ENCODE results near the gene ZNF333.
"Not testable (repeated sequence)": the region's sequence is repeated elsewhere in the genome, so short reads cannot be mapped to it uniquely, and the experiment has no call there.

Gene ZNF333

GRCh38 chr19:14700711-14701375, 11.0 kb downstream of the ZNF333 start:
- DNase-seq: no peak

GRCh38 chr19:14703833-14704232, 14.0 kb downstream of the ZNF333 start:
- DNase-seq: no peak

GRCh38 chr19:14704450-14704849, 14.6 kb downstream of the ZNF333 start:
- no peak for DNase-seq

- no peak for DNase-seq
Observed at GRCh38 chr19:14715841-14716240, 26.0 kb downstream of the ZNF333 start.

DNA sequence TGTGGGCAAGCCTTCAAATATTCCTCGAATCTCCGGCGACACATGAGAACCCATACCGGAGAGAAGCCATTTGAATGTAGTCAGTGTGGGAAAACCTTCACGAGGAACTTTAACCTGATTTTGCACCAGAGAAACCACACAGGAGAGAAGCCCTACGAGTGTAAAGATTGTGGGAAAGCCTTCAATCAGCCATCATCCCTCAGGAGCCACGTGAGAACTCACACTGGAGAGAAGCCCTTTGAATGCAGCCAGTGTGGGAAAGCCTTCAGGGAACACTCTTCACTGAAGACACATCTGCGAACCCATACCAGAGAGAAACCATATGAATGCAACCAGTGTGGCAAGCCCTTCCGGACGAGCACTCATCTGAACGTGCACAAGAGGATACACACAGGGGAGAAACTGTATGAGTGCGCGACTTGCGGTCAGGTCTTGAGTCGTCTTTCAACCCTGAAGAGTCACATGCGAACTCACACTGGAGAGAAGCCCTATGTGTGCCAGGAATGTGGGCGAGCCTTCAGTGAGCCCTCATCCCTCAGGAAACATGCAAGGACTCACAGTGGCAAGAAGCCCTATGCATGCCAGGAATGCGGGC, 28.8 kb downstream of the ZNF333 start:
- DNase-seq: no peak

GRCh38 chr19:14719162-14719561, 29.3 kb downstream of the ZNF333 start:
- no peak for DNase-seq

GRCh38 chr19:14722127-14722526, 32.3 kb downstream of the ZNF333 start:
- no peak for DNase-seq

DNA sequence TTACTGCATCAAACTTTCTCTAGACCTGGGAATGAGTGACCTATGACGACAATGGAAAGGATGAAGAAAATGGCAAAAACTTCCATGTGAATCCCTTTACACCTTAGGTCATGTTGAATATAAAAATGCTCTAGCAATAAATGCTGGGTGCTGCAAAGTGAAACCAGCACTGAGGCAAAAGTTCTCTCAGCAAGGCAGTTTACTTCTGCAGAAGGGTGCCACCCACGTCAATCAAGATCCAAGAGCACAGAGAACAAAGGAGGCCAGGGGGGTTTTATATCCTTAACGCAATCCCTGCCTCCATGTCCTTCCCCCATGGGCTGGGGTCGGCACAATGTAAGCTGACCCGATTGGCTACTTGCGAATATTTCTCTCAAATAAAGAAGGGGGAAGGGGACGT, 38.7 kb downstream of the ZNF333 start:
- no peak for DNase-seq

DNA sequence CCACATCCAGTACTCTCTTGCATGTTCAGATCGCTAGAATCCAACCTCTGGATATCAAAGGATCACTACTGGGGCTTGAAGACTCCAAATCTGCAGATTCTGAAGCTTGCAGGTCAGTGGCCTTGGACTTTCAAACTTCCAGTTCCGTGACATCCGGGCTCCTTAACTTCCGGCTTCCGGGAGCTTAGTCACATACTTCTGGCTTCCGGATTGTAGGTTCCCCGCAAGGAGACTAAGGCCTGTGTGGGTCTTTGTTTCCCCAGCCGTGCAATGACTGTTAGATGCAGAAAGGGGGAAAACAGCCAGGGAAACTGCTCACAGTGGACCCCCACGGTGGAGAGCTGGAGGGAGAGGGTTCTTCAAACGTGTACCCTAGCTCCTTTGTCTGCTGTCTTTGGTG, 41.4 kb downstream of the ZNF333 start:
- DNase-seq: no peak

GRCh38 chr19:14732510-14732909, 42.7 kb downstream of the ZNF333 start:
- DNase-seq: no peak

GRCh38 chr19:14733574-14733973, 43.7 kb downstream of the ZNF333 start:
- DNase-seq: no peak

GRCh38 chr19:14735915-14736314, 46.1 kb downstream of the ZNF333 start:
- DNase-seq: no peak

DNA sequence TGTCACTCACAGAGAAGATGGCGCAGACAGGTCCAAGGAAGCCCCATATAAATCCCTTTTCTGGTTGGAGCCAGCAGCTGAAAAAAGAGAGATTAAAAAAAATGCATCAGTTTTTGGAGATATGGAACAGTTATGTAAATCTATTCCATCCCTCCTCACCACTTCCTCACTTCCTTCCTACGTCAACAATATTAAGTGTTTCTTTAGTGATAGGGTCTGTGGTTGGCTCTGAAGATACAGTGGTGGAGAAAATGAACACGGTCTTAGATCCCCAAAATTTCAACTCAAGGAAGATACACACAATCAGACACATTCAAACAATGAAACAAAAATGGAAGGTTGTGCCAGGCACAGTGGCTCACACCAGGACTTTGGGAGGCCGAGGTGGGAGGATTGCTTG, 57.0 kb downstream of the ZNF333 start:
- DNase-seq: no peak

DNA sequence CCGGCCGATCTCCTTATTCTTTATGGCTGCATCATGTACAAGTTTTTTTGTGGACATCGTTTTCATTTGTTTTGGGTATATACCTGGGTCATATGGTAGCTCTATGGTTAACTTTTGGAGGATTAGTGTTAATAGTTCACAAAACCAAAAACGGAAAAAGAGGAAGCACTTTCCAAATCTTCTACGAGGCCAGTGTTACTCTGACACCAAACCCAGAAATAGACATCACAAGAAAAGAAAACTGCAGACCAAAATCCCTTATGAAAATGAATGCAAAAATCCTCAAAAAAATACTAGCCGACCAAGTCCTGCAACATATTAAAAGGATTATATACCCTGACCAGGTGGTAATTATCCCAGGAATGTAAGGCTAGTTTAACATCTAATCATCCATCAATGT, 58.8 kb downstream of the ZNF333 start:
- no peak for DNase-seq

- DNase-seq: peak; percentile 7
Observed at GRCh38 chr19:14758816-14759215, 69.0 kb downstream of the ZNF333 start.

- no peak for DNase-seq
Observed at GRCh38 chr19:14761607-14762006, 71.8 kb downstream of the ZNF333 start.

GRCh38 chr19:14762111-14762510, 72.3 kb downstream of the ZNF333 start:
- no peak for DNase-seq

- DNase-seq: no peak
Observed at GRCh38 chr19:14763497-14764145, 73.8 kb downstream of the ZNF333 start.

DNA sequence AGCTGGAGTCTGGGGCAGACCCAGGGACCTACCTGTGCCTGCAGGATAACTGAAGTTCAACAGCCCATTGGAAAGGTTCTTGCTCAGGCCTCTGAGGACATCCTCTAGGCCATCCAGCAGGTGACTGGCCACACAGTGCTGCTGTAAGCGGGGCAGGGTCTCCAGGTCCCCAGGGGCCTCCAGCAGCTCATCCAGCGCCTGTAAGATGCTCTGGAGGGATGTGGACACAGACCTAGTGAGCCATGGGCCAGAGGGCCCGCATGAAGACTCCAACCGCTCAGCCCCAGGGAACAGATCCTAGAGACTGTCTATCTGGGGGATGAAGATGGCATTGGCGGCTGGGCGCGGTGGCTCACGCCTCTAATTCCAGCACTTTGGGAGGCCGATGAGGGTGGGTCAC, 74.6 kb downstream of the ZNF333 start:
- no peak for DNase-seq

DNA sequence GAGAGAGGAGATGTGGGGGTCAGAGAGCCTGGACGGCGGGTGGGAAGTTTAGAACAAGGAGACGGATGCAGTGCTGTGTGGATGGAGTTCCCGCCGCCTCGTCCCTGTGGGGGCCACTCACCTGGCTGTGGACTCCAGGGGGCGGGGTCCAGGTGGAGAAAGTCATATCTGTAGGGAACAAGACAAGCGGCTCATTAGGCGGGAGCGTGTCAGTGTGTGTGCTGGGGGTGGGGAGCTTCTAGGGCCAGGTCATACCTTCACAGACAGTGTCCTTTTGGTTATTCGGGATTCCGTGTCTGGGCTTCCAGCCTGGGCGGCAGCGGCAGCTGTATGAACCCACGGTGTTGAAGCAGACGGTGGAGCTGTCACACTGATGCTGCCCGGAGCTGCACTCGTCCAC, 75.6 kb downstream of the ZNF333 start:
- not testable (repeated sequence) for DNase-seq

GRCh38 chr19:14765841-14766240, 76.0 kb downstream of the ZNF333 start:
- not testable (repeated sequence) for DNase-seq

GRCh38 chr19:14767466-14767971, 77.7 kb downstream of the ZNF333 start:
- no peak for DNase-seq

- DNase-seq: no peak
Observed at GRCh38 chr19:14768001-14768400, 78.2 kb downstream of the ZNF333 start.

- no peak for DNase-seq
Observed at GRCh38 chr19:14769201-14769600, 79.4 kb downstream of the ZNF333 start.

Measured in NCI-H1436 (cell line).